Right atrium auricular region (tissue), 2 donors: ENCODE results near the gene ORM1. TPM values are rescaled to one million over a fixed set of nuclear protein-coding genes. Genes with fewer than 3 reads are reported as not detected.
"Not testable (repeated sequence)": the region's sequence is repeated elsewhere in the genome, so short reads cannot be mapped to it uniquely, and the experiment has no call there.

Experiments used
- DNase-seq: peaks from one replicate; pipeline ENCODE4 v3.0.0-alpha.2; 2019; ENCODE audit warnings: low spot score
- H3K27ac ChIP-seq, 2 donors: fragments of 200-600 bp; sonication (generic); 1 replicate in 1 of 2; 2 replicates in 1 of 2; pipeline ENCODE4 v1.5.1; 2016 to 2019
- H3K27me3 ChIP-seq, 2 donors: fragments of 200-600 bp; sonication (generic); one replicate each; pipeline versions ENCODE4 v1.5.1 to v1.6.0; 2017 to 2019
- H3K36me3 ChIP-seq: fragments of 200-600 bp; sonication (generic); one replicate; pipeline ENCODE4 v1.5.1; 2016
- H3K4me1 ChIP-seq, 2 donors: fragments of 200-600 bp; sonication (generic); one replicate each; pipeline versions ENCODE4 v1.5.1 to v1.6.0; 2017 to 2019
- H3K4me3 ChIP-seq, 2 donors: fragments of 200-600 bp; sonication (generic); 1 replicate in 1 of 2; 2 replicates in 1 of 2; pipeline ENCODE4 v1.5.1; 2017 to 2019; ENCODE audit warnings: mild to moderate bottlenecking in 1 of 2, moderate library complexity in 1 of 2
- H3K9me3 ChIP-seq, 2 donors: fragments of 200-600 bp; sonication (generic); one replicate each; pipeline ENCODE4 v1.5.1; 2019
- CTCF ChIP-seq, 2 donors: fragments of 200-600 bp; sonication (generic); IDR thresholded peaks; one replicate each; pipeline ENCODE4 v1.5.1; 2019; ENCODE audit warnings: antibody characterized with exemption in 2 of 2
- total RNA-seq, 2 donors: library from RNA; depleted of rRNA; stranded (reverse); fragments of >200 nt; gene quantifications; one replicate each; pipeline ENCODE4 v1.1.0, GENCODE V29; 2016

Gene ORM1
- total RNA-seq, 2 donors from 2014 or later, result not detected

GRCh38 chr9:114324492-114324891, 1.6 kb downstream of the ORM1 start:
- no peak for DNase-seq
- H3K36me3 ChIP-seq, result no peaks in the 10 kb centered on the region

GRCh38 chr9:114324965-114325364, 2.1 kb downstream of the ORM1 start:
- H3K4me1 ChIP-seq, H3K27ac ChIP-seq, H3K36me3 ChIP-seq, H3K27me3 ChIP-seq, H3K9me3 ChIP-seq, DNase-seq, H3K4me3 ChIP-seq: not testable (repeated sequence)

More at GRCh38 chr9:114324492-114324891, 1.6 kb downstream of the ORM1 start:
- no peak overlapping the region for H3K4me3 ChIP-seq
- no peaks in the 10 kb centered on the region for H3K4me1 ChIP-seq
- no peaks in the 10 kb centered on the region for H3K27me3 ChIP-seq
- no peaks in the 10 kb centered on the region for H3K9me3 ChIP-seq
- no peak overlapping the region for H3K27ac ChIP-seq
- TF ChIP-seq CTCF (IDR thresholded peaks at IDR 0.05), result no peak

- not testable (repeated sequence) for DNase-seq, H3K36me3 ChIP-seq, H3K27me3 ChIP-seq, H3K27ac ChIP-seq, H3K9me3 ChIP-seq, H3K4me3 ChIP-seq, H3K4me1 ChIP-seq
These were observed 2.9 kb downstream of the ORM1 start for GRCh38 chr9:114325684-114326254.

GRCh38 chr9:114327749-114328148, 4.9 kb downstream of the ORM1 start:
- no peak for TF ChIP-seq CTCF (IDR thresholded peaks at IDR 0.05)
- Histone ChIP-seq H3K27ac (no peak overlapping the region), H3K4me1 (no peaks in the 10 kb centered on the region), H3K27me3 (no peaks in the 10 kb centered on the region), H3K9me3 (no peaks in the 10 kb centered on the region), H3K36me3 (no peaks in the 10 kb centered on the region), H3K4me3 (no peak overlapping the region)
- no peak for DNase-seq

GRCh38 chr9:114328357-114328820, 5.5 kb downstream of the ORM1 start:
- not testable (repeated sequence) for H3K27ac ChIP-seq, DNase-seq, H3K9me3 ChIP-seq, H3K4me3 ChIP-seq, H3K27me3 ChIP-seq, H3K36me3 ChIP-seq, H3K4me1 ChIP-seq

GRCh38 chr9:114328937-114329624, 6.2 kb downstream of the ORM1 start:
- not testable (repeated sequence) for DNase-seq, H3K9me3 ChIP-seq, H3K27ac ChIP-seq, H3K4me1 ChIP-seq, H3K27me3 ChIP-seq, H3K36me3 ChIP-seq, H3K4me3 ChIP-seq

- not testable (repeated sequence) for H3K4me3 ChIP-seq, H3K4me1 ChIP-seq, H3K9me3 ChIP-seq
These were observed 6.7 kb downstream of the ORM1 start, which contains the start of gene ORM2 for GRCh38 chr9:114329625-114330022. ORM2 (plus strand) TSS chr9:114329869; CDS start chr9:114329905, 36 bp downstream.

GRCh38 chr9:114330636-114331035, 7.7 kb downstream of the ORM1 start:
- no peaks in the 10 kb centered on the region for H3K27me3 ChIP-seq
- no peaks in the 10 kb centered on the region for H3K9me3 ChIP-seq
- no peak overlapping the region for H3K4me3 ChIP-seq
- H3K4me1 ChIP-seq, result no peaks in the 10 kb centered on the region
- H3K27ac ChIP-seq, result no peak overlapping the region
- no peak for DNase-seq
- H3K36me3 ChIP-seq, result no peaks in the 10 kb centered on the region
- no peak for TF ChIP-seq CTCF (IDR thresholded peaks at IDR 0.05)

More at GRCh38 chr9:114329625-114330022, 6.7 kb downstream of the ORM1 start, which contains the start of gene ORM2:
- not testable (repeated sequence) for H3K36me3 ChIP-seq, DNase-seq, H3K27me3 ChIP-seq, H3K27ac ChIP-seq

- DNase-seq, H3K27ac ChIP-seq, H3K27me3 ChIP-seq, H3K4me3 ChIP-seq, H3K4me1 ChIP-seq, H3K9me3 ChIP-seq, H3K36me3 ChIP-seq: not testable (repeated sequence)
These were observed 8.6 kb downstream of the ORM1 start for GRCh38 chr9:114331229-114332195.

- H3K27ac ChIP-seq, H3K4me1 ChIP-seq: not testable (repeated sequence)
These were observed 9.7 kb downstream of the ORM1 start for GRCh38 chr9:114332474-114333040.

GRCh38 chr9:114333718-114334117, 10.8 kb downstream of the ORM1 start:
- H3K27me3 ChIP-seq, DNase-seq, H3K27ac ChIP-seq, H3K4me1 ChIP-seq, H3K4me3 ChIP-seq, H3K9me3 ChIP-seq: not testable (repeated sequence)
- peaks cover 23% of the 10 kb centered on the region for H3K36me3 ChIP-seq

More at GRCh38 chr9:114332474-114333040, 9.7 kb downstream of the ORM1 start:
- H3K9me3 ChIP-seq, H3K4me3 ChIP-seq, DNase-seq, H3K27me3 ChIP-seq: not testable (repeated sequence)
- H3K36me3 ChIP-seq, result peaks cover 12% of the 10 kb centered on the region
